GM18505 (cell line): ENCODE results near the gene HGFAC.

Experiments used
- ATAC-seq: cut with Tn5 transposase; IDR thresholded peaks from one replicate; pipeline ENCODE4 v1.9.1; 2021; ENCODE audit not compliant: unreplicated experiment
- POLR2A ChIP-seq: IDR thresholded peaks from 4 replicates; pipeline ENCODE4 v1.6.1; 2011; ENCODE audit warnings: borderline replicate concordance; ENCODE audit not compliant: insufficient read depth, insufficient read length; ENCODE audit errors: extremely low read depth

The HGFAC gene

GRCh38 chr4:3475713-3476260 lies 34.0 kb downstream of the HGFAC start:
- TF ChIP-seq POLR2A: no peak
- no peak for ATAC-seq

GRCh38 chr4:3476341-3476747 lies 34.6 kb downstream of the HGFAC start:
- ATAC-seq: no peak
- no peak for TF ChIP-seq POLR2A

DNA sequence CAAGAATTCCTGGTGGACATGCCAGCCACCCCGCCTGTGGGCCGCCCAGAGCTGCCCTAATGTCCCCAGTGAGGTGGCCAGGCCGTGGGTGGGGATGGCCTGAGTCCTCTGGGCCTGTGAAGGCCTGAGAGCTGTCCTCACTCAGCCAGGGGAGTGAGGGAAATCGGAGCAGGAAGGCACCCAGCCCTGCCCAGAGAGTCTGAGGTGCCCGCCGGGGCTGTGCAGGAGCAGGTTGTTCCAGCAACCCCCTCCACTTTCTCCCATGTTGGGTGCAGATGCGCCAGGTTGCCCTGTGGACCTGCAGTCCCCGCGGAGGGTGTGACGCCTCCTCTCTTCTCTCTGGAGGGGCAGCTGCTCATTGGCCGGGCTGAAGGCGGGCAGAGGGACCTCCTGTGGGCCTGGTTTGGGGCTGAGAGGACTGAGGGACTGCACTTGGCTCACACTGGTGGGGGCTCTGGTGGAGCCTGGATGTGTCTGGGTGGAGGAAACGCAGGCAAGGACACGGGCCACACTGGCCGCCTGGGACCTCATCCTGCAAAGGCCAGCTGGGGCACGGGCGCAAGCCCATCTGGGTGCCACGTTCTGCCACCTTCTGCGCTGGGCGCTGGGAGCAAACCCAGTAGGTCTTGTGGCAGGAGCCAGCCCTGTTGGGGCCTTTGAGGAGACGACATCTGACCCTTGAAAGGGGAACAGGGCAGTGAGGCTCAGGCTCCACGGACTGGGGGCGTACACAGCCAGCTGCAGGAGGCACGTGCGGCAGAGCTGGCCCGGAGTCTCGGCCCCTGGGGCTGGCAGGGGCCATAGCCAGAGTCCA lies 35.4 kb downstream of the HGFAC start:
- TF ChIP-seq POLR2A: no peak
- no peak for ATAC-seq

DNA sequence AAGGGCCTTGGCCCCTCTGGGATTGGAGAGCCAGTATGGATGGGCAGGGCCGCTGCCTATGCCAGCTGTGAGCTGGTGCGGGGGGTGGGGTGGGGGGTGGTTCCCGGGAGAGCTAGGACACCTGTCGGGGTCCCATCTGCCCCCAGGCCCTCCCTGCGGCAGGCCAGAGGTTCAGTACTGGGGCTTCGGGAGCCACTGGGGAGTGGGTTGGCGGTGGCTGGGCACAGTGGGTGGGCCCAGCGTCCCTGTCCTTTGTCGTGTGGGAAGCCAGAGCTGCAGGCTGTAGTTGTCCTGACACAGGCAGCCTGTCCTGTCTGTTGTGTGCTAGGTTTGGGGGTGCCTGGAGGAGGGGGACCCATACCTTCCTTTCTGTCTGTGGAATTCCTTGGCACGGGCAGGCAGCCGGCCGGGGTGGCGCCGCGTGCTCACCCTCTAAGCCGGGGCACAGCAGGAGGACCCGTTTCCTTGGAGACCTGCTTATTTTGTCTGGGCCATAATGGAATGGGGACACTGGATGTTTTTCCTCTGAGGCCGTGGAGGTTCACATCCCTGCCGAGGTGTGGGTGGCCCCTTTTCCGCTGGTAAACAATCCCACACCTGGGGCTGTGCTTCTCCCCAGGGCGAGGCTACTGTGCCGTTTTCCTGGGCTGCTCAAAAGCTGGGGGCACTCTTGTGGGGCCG lies 36.1 kb downstream of the HGFAC start:
- ATAC-seq: no peak
- no peak for TF ChIP-seq POLR2A

DNA sequence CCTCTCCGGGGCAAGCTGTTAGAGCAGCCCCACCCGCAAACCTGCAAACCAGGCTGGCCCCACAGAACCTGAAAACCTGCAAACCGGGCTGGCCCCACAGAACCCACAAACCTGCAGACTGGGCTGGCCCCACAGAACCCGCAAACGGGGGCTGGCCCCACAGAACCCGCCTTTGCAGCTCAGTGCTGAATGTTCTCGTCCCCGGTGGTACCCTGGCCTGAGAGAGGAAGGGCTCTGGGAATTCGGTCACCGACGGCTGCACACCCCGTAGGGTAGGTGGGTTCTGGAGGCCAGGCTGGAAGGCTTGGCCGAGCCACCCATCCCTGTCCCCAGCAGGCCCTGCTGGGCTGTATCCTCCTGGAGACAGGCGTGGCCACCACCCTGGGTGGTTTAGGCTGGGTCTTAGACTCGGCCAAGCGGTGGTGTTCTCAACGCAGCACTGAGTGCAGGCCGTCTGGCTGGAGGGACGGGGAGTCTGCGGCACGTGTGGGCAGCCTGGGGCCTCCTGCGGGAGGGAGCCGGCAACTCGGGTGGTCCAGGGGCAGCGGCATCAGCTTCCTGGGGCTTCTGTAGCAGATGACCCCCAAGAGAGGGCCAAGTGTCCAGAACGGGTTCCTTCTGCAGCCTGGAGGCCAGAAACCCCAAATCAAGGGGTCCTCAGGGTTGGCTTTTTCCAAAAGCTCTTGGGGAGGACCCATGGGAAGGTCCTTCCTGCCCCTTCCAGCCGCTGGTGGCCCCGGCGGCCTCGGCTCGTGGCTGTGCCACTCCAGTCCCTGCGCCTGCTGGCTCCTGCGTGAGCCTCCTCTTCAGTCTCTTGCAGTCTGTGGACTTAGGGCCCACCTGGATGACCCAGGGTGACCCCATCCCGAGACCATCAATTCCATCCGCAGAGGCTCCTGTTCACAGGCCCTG lies 36.9 kb downstream of the HGFAC start:
- no peak for TF ChIP-seq POLR2A
- no peak for ATAC-seq

GRCh38 chr4:3479358-3480101 lies 37.8 kb downstream of the HGFAC start:
- no peak for ATAC-seq
- TF ChIP-seq POLR2A: no peak

DNA sequence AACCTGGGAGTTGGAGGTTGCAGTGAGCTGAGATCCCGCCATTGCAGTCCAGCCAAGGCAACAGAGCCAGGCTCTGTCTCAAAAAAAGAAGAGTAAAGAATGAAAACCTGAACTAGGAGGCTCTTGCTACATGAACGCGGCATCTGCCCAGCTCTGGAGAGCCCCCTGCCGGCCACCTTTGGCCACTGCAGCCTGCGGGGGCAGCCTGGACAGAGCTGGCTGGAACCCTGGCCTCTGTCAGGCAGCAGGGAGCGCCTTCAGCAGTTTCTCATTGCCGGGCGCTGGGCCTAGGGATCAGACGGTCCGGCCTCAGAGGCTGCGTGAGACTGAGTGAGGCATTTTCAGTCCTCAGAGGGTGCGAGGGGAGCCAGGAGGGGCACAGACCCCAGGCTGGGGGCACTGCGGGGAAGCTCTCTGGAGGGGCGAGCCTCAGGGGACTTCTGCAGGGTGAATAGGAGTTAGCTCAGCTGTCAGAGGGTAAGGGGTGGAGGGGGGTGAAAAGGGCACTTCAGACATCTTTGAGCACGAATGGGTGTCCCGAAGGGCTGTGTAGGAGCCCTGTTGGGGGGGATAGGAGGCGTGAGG lies 38.9 kb downstream of the HGFAC start:
- TF ChIP-seq POLR2A: no peak
- no peak for ATAC-seq

- ATAC-seq: no peak
Measured at GRCh38 chr4:3481113-3481531, 39.4 kb downstream of the HGFAC start.

DNA sequence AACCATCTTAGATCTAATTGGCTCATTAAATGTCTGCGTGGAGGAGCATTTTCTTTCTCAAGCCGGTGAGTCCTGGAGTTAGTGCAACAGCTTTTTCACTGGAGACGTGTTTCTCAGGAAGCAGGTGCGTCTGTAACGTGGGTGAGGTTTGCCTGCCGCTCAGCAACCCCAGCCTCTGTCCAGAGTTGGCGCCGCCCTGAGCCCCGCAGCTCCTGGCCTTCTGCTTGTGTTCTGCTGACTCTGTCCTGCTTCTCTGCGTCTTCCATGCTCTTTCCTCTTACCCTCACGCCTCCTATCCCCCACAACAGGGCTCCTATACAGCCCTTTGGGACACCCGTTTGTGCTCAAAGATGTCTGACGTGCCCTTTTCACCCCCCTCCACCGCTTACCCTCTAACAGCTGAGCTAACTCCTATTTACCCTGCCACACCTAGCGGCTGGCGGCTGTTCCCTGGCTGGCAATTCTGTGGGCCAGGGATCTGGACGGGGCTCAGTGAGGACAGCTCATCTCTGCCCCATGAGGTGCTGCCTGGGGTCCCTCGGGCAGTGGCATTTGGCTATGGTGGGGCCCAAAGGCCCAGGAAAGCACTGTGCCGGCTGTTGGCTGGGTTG lies 40.1 kb downstream of the HGFAC start:
- no peak for TF ChIP-seq POLR2A
- ATAC-seq: no peak

More at GRCh38 chr4:3481113-3481531, 39.4 kb downstream of the HGFAC start:
- TF ChIP-seq POLR2A: no peak

DNA sequence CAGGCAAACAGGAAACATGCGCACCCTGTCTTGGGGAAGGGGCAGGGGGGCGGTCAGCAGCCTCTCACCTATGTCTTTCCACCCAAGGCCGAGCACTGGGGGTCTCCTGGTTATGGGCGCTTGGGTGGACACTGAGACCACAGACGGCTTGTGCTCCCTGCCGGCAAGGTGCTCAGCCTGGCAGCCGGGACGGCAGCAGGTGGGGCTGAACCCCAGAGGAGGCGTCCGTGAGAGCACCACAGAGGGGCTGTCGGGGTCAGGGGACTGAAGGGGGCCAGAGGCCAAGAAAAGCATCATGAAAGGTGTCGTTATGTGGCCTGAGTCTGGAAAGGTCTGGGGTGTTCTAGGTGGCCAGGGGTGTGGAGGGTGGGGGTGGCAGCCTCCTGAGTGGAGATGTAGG lies 40.9 kb downstream of the HGFAC start:
- ATAC-seq: no peak

GRCh38 chr4:3483471-3483921 lies 41.7 kb downstream of the HGFAC start:
- no peak for ATAC-seq
- no peak for TF ChIP-seq POLR2A

More for the DNA sequence above, 40.9 kb downstream of the HGFAC start:
- TF ChIP-seq POLR2A: no peak
